Activated CD8-positive, alpha-beta memory T cell treated with anti-CD3 and anti-CD28 coated beads, Interleukin-2, amount 50 U/mL, for 4 hours (primary cell): Measurements from ENCODE around the gene RHOH.

Source experiments
- DNase-seq: peaks from one replicate; pipeline ENCODE4 v3.0.0-alpha.2; 2020

Gene RHOH

GRCh38 chr4:40240040-40240653 is 43.3 kb downstream of the RHOH start:
- no peak for DNase-seq

- DNase-seq: no peak
Observed at GRCh38 chr4:40241026-40241425, 44.2 kb downstream of the RHOH start.

- peak; percentile 59 for DNase-seq
Observed at GRCh38 chr4:40241941-40242340, 45.1 kb downstream of the RHOH start.

GRCh38 chr4:40243386-40243948 is 46.6 kb downstream of the RHOH start:
- DNase-seq: no peak

- DNase-seq: no peak
Observed at GRCh38 chr4:40244606-40245005, 47.8 kb downstream of the RHOH start.

- DNase-seq: no peak
Observed at GRCh38 chr4:40245550-40245949, 48.7 kb downstream of the RHOH start.

- DNase-seq: no peak
Observed at GRCh38 chr4:40246011-40246900, 49.4 kb downstream of the RHOH start.

GRCh38 chr4:40246938-40247337 is 50.1 kb downstream of the RHOH start:
- no peak for DNase-seq

- peak; percentile 58 for DNase-seq
Observed at GRCh38 chr4:40247350-40247749, 50.5 kb downstream of the RHOH start.

GRCh38 chr4:40251366-40251765 is 54.5 kb downstream of the RHOH start:
- no peak for DNase-seq

- no peak for DNase-seq
Observed at GRCh38 chr4:40253906-40254305, 57.1 kb downstream of the RHOH start.

GRCh38 chr4:40254608-40255392 is 58.0 kb downstream of the RHOH start:
- no peak for DNase-seq

GRCh38 chr4:40255393-40256281 is 58.8 kb downstream of the RHOH start:
- DNase-seq: no peak

- no peak for DNase-seq
Observed at GRCh38 chr4:40256329-40256728, 59.5 kb downstream of the RHOH start.

- no peak for DNase-seq
Observed at GRCh38 chr4:40256817-40257216, 60.0 kb downstream of the RHOH start.

GRCh38 chr4:40258627-40259026 is 61.8 kb downstream of the RHOH start:
- no peak for DNase-seq

- no peak for DNase-seq
Observed at GRCh38 chr4:40261231-40262076, 64.6 kb downstream of the RHOH start.

GRCh38 chr4:40262077-40262528 is 65.3 kb downstream of the RHOH start:
- no peak for DNase-seq

- no peak for DNase-seq
Observed at GRCh38 chr4:40262861-40263260, 66.0 kb downstream of the RHOH start.

GRCh38 chr4:40264497-40264896 is 67.7 kb downstream of the RHOH start:
- DNase-seq: no peak
